ENCODE measurements around the gene CAMKMT.

CAMKMT gene

DNA sequence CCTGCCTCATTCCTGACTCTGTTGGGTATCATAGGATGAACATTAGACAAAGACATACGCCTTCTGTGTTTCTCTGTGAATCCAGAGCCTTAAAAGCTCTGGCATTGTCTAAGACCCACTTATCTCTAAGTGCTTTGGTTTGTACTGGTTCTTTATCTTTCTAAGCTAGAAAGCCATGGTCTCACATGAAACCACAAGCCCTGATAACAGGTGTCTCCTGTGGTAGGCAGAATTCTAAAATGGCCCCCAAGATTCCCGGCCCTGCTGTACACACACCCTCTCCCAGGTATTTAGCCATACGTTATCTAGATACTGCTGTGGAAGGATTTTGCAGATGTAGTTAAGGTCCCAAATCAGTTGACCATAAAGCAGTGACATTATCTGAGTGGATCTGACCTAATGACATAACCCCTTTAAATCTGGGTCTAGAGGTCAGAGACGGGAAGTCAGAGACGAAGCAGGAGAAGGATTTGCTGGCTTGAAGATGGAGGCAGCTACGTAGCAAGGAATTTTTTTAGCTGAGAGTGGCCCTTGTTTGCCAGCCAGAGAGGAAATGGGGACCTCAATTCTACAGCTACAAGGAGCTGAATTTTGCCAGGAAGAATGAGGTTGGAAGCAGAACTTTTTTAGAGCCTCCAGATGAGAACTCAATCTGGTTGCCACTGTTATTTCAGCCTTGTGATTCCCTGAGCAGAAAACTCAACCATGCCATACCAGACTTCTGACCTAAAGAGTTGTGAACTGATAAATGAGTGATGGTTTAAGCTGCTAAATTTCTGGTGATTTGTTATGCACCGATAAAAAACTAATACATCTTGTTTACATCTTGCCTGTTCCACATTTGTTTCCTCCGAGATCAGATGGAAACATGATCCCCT lies 186.7 kb downstream of the CAMKMT start:
- FAIRE-seq = no peak
- DNase-seq (ENCODE audit: insufficient read length, low spot score) = no peak
- no peak for TF ChIP-seq CTCF (IDR thresholded peaks at IDR 0.05; ENCODE audit: insufficient read depth, missing control alignments)

DNA sequence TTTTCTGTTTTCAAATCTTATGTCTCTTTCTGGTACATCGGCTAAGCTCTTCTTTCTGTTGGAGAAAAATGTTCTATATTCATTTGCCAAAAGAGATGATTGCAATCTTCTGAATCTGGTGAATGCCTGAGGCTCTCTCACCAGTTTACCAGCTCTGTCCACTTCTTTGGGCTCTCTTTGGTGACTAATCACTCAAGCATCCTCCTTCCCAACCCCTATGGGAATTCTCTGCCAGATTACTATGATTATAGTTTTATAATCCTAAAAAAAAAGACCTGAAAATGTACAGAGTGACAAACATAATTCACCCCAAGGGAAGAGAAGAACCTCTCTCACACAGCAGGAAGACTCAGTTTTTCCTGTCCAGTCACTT lies 187.3 kb downstream of the CAMKMT start:
- FAIRE-seq (no peak), DNase-seq (ENCODE audit: insufficient read length, low spot score) (no peak)

GRCh38 chr2:44549856-44550255 lies 188.1 kb downstream of the CAMKMT start:
- FAIRE-seq = no peak
- TF ChIP-seq CTCF (IDR thresholded peaks at IDR 0.05; ENCODE audit: insufficient read depth, missing control alignments) = no peak
- no peak for DNase-seq (ENCODE audit: insufficient read length, low spot score)

More for the DNA sequence above, 187.3 kb downstream of the CAMKMT start:
- no peak for TF ChIP-seq CTCF (IDR thresholded peaks at IDR 0.05; ENCODE audit: insufficient read depth, missing control alignments)

DNA sequence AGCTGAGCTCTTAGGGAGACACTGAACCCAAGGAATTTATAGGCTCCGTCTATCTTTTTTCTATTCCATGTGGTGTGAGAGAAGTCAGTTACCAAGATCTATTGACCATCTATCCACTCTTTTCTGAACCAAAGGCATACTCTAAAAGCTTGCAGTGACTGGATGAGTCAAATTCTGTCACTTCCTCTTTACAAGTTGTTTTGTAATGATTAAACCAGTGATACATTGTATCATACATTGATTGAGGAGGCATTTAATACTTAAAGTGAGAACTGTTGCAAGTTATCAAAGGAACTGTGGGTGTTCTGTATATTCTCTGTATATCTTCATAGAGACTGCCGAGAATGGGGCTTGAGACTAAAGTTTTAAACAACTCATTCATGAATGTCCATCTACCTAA lies 188.8 kb downstream of the CAMKMT start:
- no peak for DNase-seq (ENCODE audit: insufficient read length, low spot score)
- no peak for FAIRE-seq
- no peak for TF ChIP-seq CTCF (IDR thresholded peaks at IDR 0.05; ENCODE audit: insufficient read depth, missing control alignments)

GRCh38 chr2:44551497-44551896 lies 189.8 kb downstream of the CAMKMT start:
- no peak for TF ChIP-seq CTCF (IDR thresholded peaks at IDR 0.05; ENCODE audit: insufficient read depth, missing control alignments)
- no peak for FAIRE-seq

DNA sequence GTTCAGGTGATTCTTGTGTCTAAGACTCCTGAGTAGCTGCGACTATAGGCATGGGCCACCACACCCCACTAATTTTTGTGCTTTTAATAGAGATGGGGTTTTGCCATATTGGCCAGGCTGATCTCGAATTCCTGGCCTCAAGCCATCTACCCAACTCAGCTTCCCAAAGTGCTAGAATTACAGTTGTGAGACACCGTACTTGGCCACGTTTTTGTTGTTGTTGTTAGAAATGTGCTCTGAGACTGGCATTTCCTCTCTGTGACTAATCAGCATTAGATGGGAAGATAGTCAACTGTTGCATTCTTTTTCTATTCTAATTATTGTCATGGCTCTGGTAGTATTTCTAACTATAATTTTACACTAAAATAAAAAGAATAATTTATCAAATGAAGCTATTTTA lies 191.7 kb downstream of the CAMKMT start:
- FAIRE-seq (no peak), DNase-seq (ENCODE audit: insufficient read length, low spot score) (no peak)
- no peak for TF ChIP-seq CTCF (IDR thresholded peaks at IDR 0.05; ENCODE audit: insufficient read depth, missing control alignments)

More at GRCh38 chr2:44551497-44551896, 189.8 kb downstream of the CAMKMT start:
- DNase-seq (ENCODE audit: insufficient read length, low spot score) = no peak

DNA sequence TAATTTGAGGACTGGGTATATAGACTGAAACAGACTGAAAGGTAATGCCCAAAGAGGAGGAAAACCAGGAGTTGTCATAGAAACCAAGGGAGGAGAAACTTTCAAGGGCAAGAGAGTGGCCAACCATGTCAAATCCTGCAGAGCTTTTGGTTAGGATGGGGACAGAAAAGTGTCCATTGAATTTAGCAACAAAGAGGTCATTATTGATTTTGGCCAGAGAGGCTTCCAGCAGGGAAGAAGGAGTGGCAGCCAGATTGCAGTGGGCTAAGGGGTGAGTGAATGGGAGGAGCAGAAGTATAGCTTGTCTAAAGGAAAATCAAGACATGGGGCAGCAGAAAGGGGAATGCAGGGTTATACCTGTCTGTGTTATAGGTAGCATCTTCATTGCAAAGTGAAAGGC lies 194.0 kb downstream of the CAMKMT start:
- FAIRE-seq = no peak
- no peak for TF ChIP-seq CTCF (IDR thresholded peaks at IDR 0.05; ENCODE audit: insufficient read depth, missing control alignments)
- no peak for DNase-seq (ENCODE audit: insufficient read length, low spot score)

Data from D721Med (cell line).